Keratinocyte (primary cell): ENCODE measurements around the gene OR4F6.

ENCODE experiments used
- EZH2 ChIP-seq: IDR thresholded peaks from one replicate; pipeline ENCODE4 v1.6.1; 2012; ENCODE audit warnings: inconsistent platforms, mild to moderate bottlenecking, low read length, moderate library complexity
- TF ChIP-seq, protein P1 (sequence below), 3 experiments: IDR thresholded peaks in 1 of 3; conservative IDR thresholded peaks in 1 of 3; optimal IDR thresholded peaks in 1 of 3; 2 replicates in 2 of 3; 3 replicates in 1 of 3; pipeline versions ENCODE3 to v1.5.1; 2011; ENCODE audit warnings: low read length in 3 of 3, mild to moderate bottlenecking in 3 of 3, moderate library complexity in 2 of 3, control low read depth in 1 of 3, inconsistent platforms in 1 of 3; ENCODE audit not compliant: insufficient read depth in 2 of 3; ENCODE audit errors: extremely low read depth in 1 of 3

DNA sequence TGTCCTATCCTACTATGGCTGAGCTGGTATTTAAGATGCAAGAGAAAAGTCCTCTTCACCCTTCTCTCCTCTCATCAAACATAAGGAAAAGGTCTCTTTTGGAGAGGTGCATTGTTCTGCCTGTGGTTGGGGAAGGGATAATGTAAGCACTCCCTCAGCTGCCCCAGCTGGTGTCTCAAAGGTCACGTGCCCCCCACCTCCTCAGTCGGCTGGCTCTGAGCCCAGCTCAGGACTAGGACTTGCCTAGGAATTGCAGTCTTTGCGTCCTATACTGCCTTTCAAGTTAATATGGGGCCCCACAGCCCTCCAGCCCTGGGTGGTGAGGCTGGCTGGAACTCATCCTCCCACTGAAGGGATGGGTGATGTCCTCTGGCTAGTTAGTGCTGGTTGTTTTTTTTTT lies 38.3 kb downstream of the OR4F6 start:
- TF ChIP-seq, protein P1, sequence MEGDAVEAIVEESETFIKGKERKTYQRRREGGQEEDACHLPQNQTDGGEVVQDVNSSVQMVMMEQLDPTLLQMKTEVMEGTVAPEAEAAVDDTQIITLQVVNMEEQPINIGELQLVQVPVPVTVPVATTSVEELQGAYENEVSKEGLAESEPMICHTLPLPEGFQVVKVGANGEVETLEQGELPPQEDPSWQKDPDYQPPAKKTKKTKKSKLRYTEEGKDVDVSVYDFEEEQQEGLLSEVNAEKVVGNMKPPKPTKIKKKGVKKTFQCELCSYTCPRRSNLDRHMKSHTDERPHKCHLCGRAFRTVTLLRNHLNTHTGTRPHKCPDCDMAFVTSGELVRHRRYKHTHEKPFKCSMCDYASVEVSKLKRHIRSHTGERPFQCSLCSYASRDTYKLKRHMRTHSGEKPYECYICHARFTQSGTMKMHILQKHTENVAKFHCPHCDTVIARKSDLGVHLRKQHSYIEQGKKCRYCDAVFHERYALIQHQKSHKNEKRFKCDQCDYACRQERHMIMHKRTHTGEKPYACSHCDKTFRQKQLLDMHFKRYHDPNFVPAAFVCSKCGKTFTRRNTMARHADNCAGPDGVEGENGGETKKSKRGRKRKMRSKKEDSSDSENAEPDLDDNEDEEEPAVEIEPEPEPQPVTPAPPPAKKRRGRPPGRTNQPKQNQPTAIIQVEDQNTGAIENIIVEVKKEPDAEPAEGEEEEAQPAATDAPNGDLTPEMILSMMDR (optimal IDR thresholded peaks at IDR 0.05 in 1 of 3, IDR thresholded peaks at IDR 0.05 in 1 of 3, conservative IDR thresholded peaks at IDR 0.05 in 1 of 3; ENCODE audit: extremely low read depth in 1 of 3, insufficient read depth in 2 of 3, low read length in 3 of 3), result no peak
- TF ChIP-seq EZH2, result no peak
